Upper lobe of left lung (tissue), 4 donors: ENCODE results near the gene MRTFB.

Source experiments
- CTCF ChIP-seq, 6 experiments: fragments of 450-650 bp in 4 of 6; fragments of 200-600 bp in 2 of 6; sonication (generic) in 2 of 6; IDR thresholded peaks; one replicate each; pipeline ENCODE4 v1.5.1; 2016 to 2019; ENCODE audit warnings: antibody characterized with exemption in 6 of 6
- POLR2A ChIP-seq, 4 donors: fragments of 450-650 bp; IDR thresholded peaks; one replicate each; pipeline ENCODE4 v1.5.1; 2016 to 2017; ENCODE audit warnings: antibody characterized with exemption in 4 of 4, mild to moderate bottlenecking in 2 of 4
- POLR2AphosphoS5 ChIP-seq, 2 donors: sonication (generic); formaldehyde crosslinking; IDR thresholded peaks; one replicate each; pipeline ENCODE4 v1.5.1; 2017; ENCODE audit warnings: antibody characterized with exemption in 2 of 2

GRCh38 chr16:14296663-14297062 lies 225.5 kb downstream of the MRTFB start:
- TF ChIP-seq POLR2A (IDR thresholded peaks at IDR 0.05) (no peak), CTCF (IDR thresholded peaks at IDR 0.05) (no peak), POLR2AphosphoS5 (IDR thresholded peaks at IDR 0.05) (no peak)
